Endothelial cell of umbilical vein (primary cell): ENCODE results near the gene FBXO44. TPM values are rescaled to one million over a fixed set of nuclear protein-coding genes. Genes with fewer than 3 reads are reported as not detected.

Experiments
- BruUV-seq: library from RNA; stranded (reverse); fragments of 400-500 nt; replicated peaks from 2 replicates; lab custom pipeline; 2021; lab: Mats Ljungman, UMichigan
- CTCF ChIA-PET: fragments of 300-600, 350-600 bp; sonication (Branson Sonifier 250); formaldehyde crosslinking; loops from one replicate; lab custom pipeline; 2021; ENCODE audit warnings: antibody characterized with exemption, inconsistent platforms; lab: Charles Lee
- POLR2A ChIA-PET: fragments of 300-600, 350-600 bp; sonication (Branson Sonifier 250); formaldehyde crosslinking; loops from one replicate; lab custom pipeline; 2021; ENCODE audit warnings: antibody characterized with exemption, inconsistent platforms; lab: Charles Lee
- DNase-seq: peaks from one replicate; pipeline ENCODE4 v3.0.0-alpha.2; 2011; ENCODE audit warnings: low read depth, low spot score
- FAIRE-seq: peaks from 2 replicates; lab custom pipeline; 2011; peaks lifted over from hg19 to GRCh38; lab: Jason Lieb, UNC
- H2AFZ ChIP-seq: 2 replicates; pipeline ENCODE4 v1.6.0; 2012; ENCODE audit warnings: low read depth, low read length, control low read depth, inconsistent platforms
- H3K27ac ChIP-seq: 2 replicates; pipeline ENCODE4 v1.5.1; 2011; ENCODE audit warnings: low read depth, mild to moderate bottlenecking, control low read depth, low read length, moderate library complexity; ENCODE audit not compliant: insufficient read depth
- H3K27me3 ChIP-seq, 2 experiments: 2 replicates each; pipeline versions ENCODE4 v1.6.0 to v1.6.1; 2011; ENCODE audit warnings: low read length in 2 of 2, mixed read lengths in 1 of 2; ENCODE audit not compliant: control insufficient read depth in 2 of 2, insufficient read depth in 2 of 2
- H3K36me3 ChIP-seq, 2 experiments: 2 replicates in 1 of 2; 3 replicates in 1 of 2; pipeline ENCODE4 v1.5.1; 2011; ENCODE audit warnings: low read length in 2 of 2, mild to moderate bottlenecking in 1 of 2, moderate library complexity in 1 of 2; ENCODE audit not compliant: control insufficient read depth in 2 of 2, insufficient read depth in 2 of 2; ENCODE audit errors: extremely low read depth in 1 of 2
- H3K4me1 ChIP-seq: 3 replicates; pipeline ENCODE4 v1.5.1; 2011; ENCODE audit warnings: mild to moderate bottlenecking, low read length; ENCODE audit not compliant: control insufficient read depth, insufficient read depth; ENCODE audit errors: extremely low read depth
- H3K4me2 ChIP-seq: 2 replicates; pipeline ENCODE4 v1.6.1; 2011; ENCODE audit warnings: low read length, control low read depth, mixed read lengths; ENCODE audit not compliant: insufficient read depth
- H3K4me3 ChIP-seq, 3 experiments: fragments of 200-600 bp in 1 of 3; sonication (generic), shearing (Covaris generic) in 1 of 3; replicated peaks in 1 of 3; 2 replicates each; pipeline ENCODE4 v1.5.1; 2011 to 2016; ENCODE audit warnings: control low read depth in 3 of 3, low read length in 3 of 3, mild to moderate bottlenecking in 2 of 3, inconsistent platforms in 1 of 3, low read depth in 1 of 3, moderate library complexity in 1 of 3; ENCODE audit not compliant: insufficient read depth in 1 of 3
- H3K79me2 ChIP-seq: 2 replicates; pipeline ENCODE4 v1.6.0; 2012; ENCODE audit warnings: low read length, inconsistent platforms; ENCODE audit not compliant: control insufficient read depth, insufficient read depth
- H3K9ac ChIP-seq: replicated peaks from 2 replicates; pipeline ENCODE3; 2011; ENCODE audit warnings: low read length, control low read depth; ENCODE audit not compliant: insufficient read depth; ENCODE audit errors: extremely low read depth
- H3K9me1 ChIP-seq: replicated peaks from 3 replicates; pipeline ENCODE4 v1.6.0; 2011; ENCODE audit warnings: mild to moderate bottlenecking, low read length; ENCODE audit not compliant: control insufficient read depth, insufficient read depth; ENCODE audit errors: extremely low read depth
- H3K9me3 ChIP-seq: replicated peaks from 2 replicates; pipeline ENCODE4 v1.5.1; 2012; ENCODE audit warnings: low read length, inconsistent platforms; ENCODE audit not compliant: control insufficient read depth, insufficient read depth
- H4K20me1 ChIP-seq: replicated peaks from 2 replicates; pipeline ENCODE3; 2011; ENCODE audit warnings: mild to moderate bottlenecking, low read length; ENCODE audit not compliant: control insufficient read depth, insufficient read depth; ENCODE audit errors: extremely low read depth
- CTCF ChIP-seq, 2 donors: IDR thresholded peaks; 1 replicate in 1 of 2; 2 replicates in 1 of 2; pipeline ENCODE4 v1.5.1; 2011; ENCODE audit warnings: low read length in 2 of 2, mild to moderate bottlenecking in 2 of 2, moderate library complexity in 2 of 2, control low read depth in 1 of 2, inconsistent platforms in 1 of 2, low read depth in 1 of 2; ENCODE audit not compliant: insufficient read depth in 1 of 2; ENCODE audit errors: extremely low read depth in 1 of 2
- EZH2 ChIP-seq: IDR thresholded peaks from 2 replicates; pipeline ENCODE4 v1.6.1; 2012; ENCODE audit warnings: borderline replicate concordance, low read depth, mild to moderate bottlenecking, moderate library complexity, low read length, inconsistent platforms; ENCODE audit not compliant: severe bottlenecking
- FOS ChIP-seq: IDR thresholded peaks from 2 replicates; pipeline ENCODE4 v1.6.1; 2011; ENCODE audit warnings: mild to moderate bottlenecking, low read length, moderate library complexity, borderline replicate concordance; ENCODE audit not compliant: insufficient read depth
- JUN ChIP-seq: IDR thresholded peaks from 2 replicates; pipeline ENCODE4 v1.6.1; 2011; ENCODE audit warnings: borderline replicate concordance, low read depth; ENCODE audit not compliant: insufficient read length, insufficient read depth
- MYC ChIP-seq: IDR thresholded peaks from one replicate; pipeline ENCODE4 v1.6.1; 2011; ENCODE audit warnings: mild to moderate bottlenecking, low read depth, low read length
- POLR2A ChIP-seq: IDR thresholded peaks from 2 replicates; pipeline ENCODE4 v1.6.1; 2012; ENCODE audit warnings: low read depth, mild to moderate bottlenecking, control low read depth, low read length
- POLR2AphosphoS5 ChIP-seq: IDR thresholded peaks from 2 replicates; pipeline ENCODE4 v1.6.1; 2012; ENCODE audit warnings: low read depth, mild to moderate bottlenecking, control low read depth, low read length, moderate library complexity; ENCODE audit not compliant: insufficient read depth
- dilution Hi-C: fragments of 300-500 bp; cut with MboI; formaldehyde crosslinking; loops from one replicate; pipeline ENCODE4 v1.15.0; 2019; ENCODE audit warnings: low sequenced_read_pairs; ENCODE audit not compliant: extremely low pct_ligation_motif_present
- intact Hi-C: fragments of 100-400 bp; cut with micrococcal nuclease; formaldehyde crosslinking; loops from one replicate; pipeline ENCODE4 v1.10.0; 2022
- polyA plus RNA-seq, 4 experiments: library from polyadenylated mRNA; depleted of rRNA in 3 of 4; stranded (reverse) in 3 of 4; unstranded in 1 of 4; fragments of >200 nt; gene quantifications; 2 replicates each; pipeline versions ENCODE4 v1.2.1 to v1.2.3, GENCODE V29; 2011 to 2012; ENCODE audit warnings: missing spikeins in 1 of 4
- total RNA-seq: library from RNA; stranded (reverse); gene quantifications from 2 replicates; pipeline ENCODE4 v1.2.3, GENCODE V29; 2021

The FBXO44 gene
- total and polyA plus RNA-seq, 2 donors (not counting 3 experiments of a cell fraction or from before 2014, with no cell fraction given), result 16.8 to 22.5 TPM

- no peak overlapping the region for H3K4me2 ChIP-seq
- H3K27me3 ChIP-seq, result no peaks in the 10 kb centered on the region
- no peak for DNase-seq
- TF ChIP-seq POLR2AphosphoS5 (no peak), JUN (no peak), FOS (no peak), MYC (no peak), CTCF (IDR thresholded peaks at IDR 0.05; ENCODE audit: extremely low read depth in 1 of 2, insufficient read depth in 1 of 2, low read depth in 1 of 2, low read length in 2 of 2) (no peak), EZH2 (no peak), POLR2A (no peak)
- CTCF ChIA-PET, result interaction anchor here (0.7 to 12.8 kb wide), 25 partner anchors 10 to 614 kb away, joined by 3 to 373 read pairs (median 5); partner anchors contain the start of genes AGTRAP, CLCN6, FBXO6 and MTHFR
- no TSS peak for BruUV-seq
- H3K79me2 ChIP-seq, result no peaks in the 10 kb centered on the region
- no peaks in the 10 kb centered on the region for H4K20me1 ChIP-seq
- dilution Hi-C loops, result no loop called here
- no peak overlapping the region for H3K27ac ChIP-seq
- H3K9me1 ChIP-seq, result no peaks in the 10 kb centered on the region
- intact Hi-C loops, result loop anchor here (2.0 kb wide), 2 partner anchors 244 to 256 kb away; no protein-coding TSS in a partner anchor
- POLR2A ChIA-PET, result no interaction called here
- H3K9ac ChIP-seq, result no peak overlapping the region
- H3K36me3 ChIP-seq, result no peaks in the 10 kb centered on the region
- no peak for FAIRE-seq
- no peak overlapping the region for H2AFZ ChIP-seq
- no peak overlapping the region for H3K4me3 ChIP-seq
- peaks cover 3% of the 10 kb centered on the region for H3K4me1 ChIP-seq
- H3K9me3 ChIP-seq, result no peaks in the 10 kb centered on the region
Measured at GRCh38 chr1:11651017-11651416, 3.7 kb upstream of the FBXO44 start.
